Mucosa of descending colon (tissue), 3 donors: ENCODE data around the gene C18orf54. TPM values are rescaled to one million over a fixed set of nuclear protein-coding genes. Genes with fewer than 3 reads are reported as not detected.

ENCODE experiments used
- ATAC-seq: fragments of 200-7000 bp; cut with Tn5 transposase; one replicate; pipeline ENCODE4 v1.9.1; 2020; ENCODE audit warnings: mild to moderate bottlenecking, moderate library complexity
- DNase-seq, 3 donors: peaks; one replicate each; pipeline ENCODE4 v3.0.0-alpha.2; 2020
- H3K36me3 ChIP-seq: fragments of 200-600 bp; one replicate; pipeline ENCODE4 v1.8.0; 2021; ENCODE audit warnings: low read depth, mild to moderate bottlenecking
- H3K4me1 ChIP-seq: fragments of 200-600 bp; one replicate; pipeline ENCODE4 v1.8.0; 2021; ENCODE audit warnings: low read depth, mild to moderate bottlenecking
- H3K4me3 ChIP-seq: fragments of 200-600 bp; one replicate; pipeline ENCODE4 v1.8.0; 2021; ENCODE audit warnings: mild to moderate bottlenecking
- H3K9me3 ChIP-seq: fragments of 200-600 bp; one replicate; pipeline ENCODE4 v1.8.0; 2021; ENCODE audit warnings: mild to moderate bottlenecking
- CTCF ChIP-seq: fragments of 200-600 bp; IDR thresholded peaks from one replicate; pipeline ENCODE4 v1.8.0; 2022; ENCODE audit warnings: antibody characterized with exemption, mild to moderate bottlenecking
- intact Hi-C, 2 donors: fragments of 100-400 bp; cut with DNase I in 1 of 2; cut with micrococcal nuclease in 1 of 2; formaldehyde crosslinking; loops; one replicate each; pipeline versions ENCODE4 v1.11.0 to v1.11.1; 2022; cut with DNase I, micrococcal nuclease
- total RNA-seq, 3 donors: library from RNA; stranded (reverse); fragmentation: NEBNext Ultra II Directional in 2 of 3; extraction: Animal tissue kit (Norgen Biotek cat#: 25700) in 2 of 3; gene quantifications; one replicate each; pipeline versions ENCODE4 v1.2.1 to v1.2.4, GENCODE V29; 2021 to 2023
- donor health status: DM: no; HTN: no; CAD: no; lungs with moderate emphysema.
- donor health status: DM: no; HTN: no; CAD: no.
- donor health status: DM: no; HTN: yes; CAD: no.

The C18orf54 gene
- total RNA-seq, 3 donors from 2014 or later: 2.1 to 3.7 (median 3.1) TPM

DNA sequence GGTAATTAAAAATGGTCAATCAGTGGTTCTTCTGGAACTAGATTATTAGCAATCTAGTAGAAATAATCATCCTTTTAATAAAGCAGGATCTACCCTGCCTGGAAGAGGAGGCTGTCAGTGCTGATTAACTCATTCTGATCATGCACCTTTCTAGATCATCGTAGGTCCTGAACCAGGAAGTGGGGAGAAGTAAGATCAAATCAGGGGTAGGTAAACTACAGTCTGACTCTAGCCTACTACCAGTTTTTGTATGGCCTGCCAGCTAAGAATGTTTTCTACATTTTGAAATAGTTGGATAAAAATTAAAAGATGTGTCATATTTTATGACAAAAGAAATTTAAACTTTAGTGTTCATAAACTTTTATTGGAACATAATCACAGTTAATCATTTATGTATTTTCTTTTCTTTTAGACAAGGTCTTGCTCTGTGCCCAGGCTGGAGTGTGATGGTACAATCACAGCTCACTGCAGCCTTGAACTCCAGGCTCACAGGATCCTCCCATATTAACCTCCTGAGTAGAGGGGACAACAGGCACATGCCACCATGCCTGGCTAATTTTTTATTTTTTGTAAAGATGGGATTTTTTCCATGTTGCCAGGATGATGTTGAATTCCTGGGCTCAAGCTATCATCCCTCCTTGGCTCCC is 36.1 kb downstream of the C18orf54 start:
- peaks cover 3% of the 10 kb centered on the region for H3K4me1 ChIP-seq
- ATAC-seq (peak; percentile 84), DNase-seq (peak in 1 of 3 donors; percentile 45)
- no peaks in the 10 kb centered on the region for H3K9me3 ChIP-seq
- no peak overlapping the region for H3K4me3 ChIP-seq
- intact Hi-C loops: loop anchor here in 1 of 2 donors (10.0 kb wide), 1 partner anchor 281 kb away; no protein-coding TSS in a partner anchor
- no peak for TF ChIP-seq CTCF
- no peaks in the 10 kb centered on the region for H3K36me3 ChIP-seq

DNA sequence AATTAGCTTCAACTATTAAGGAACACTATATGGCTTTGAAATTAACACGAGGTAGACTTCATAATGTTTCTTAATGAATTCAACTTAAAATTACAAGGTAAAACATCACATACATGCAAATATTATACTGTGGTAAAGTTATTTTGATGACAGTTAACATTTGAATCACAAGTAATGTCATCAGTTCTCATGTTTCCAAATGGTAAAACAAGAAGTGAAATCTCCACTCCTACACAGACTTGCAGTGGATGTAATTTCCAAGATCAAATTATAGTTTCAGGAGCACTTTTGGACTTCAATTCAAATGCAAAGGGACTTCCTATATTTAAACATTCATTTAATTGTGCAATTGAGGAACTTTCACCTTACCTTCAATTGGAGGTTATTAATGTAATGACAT is 39.1 kb downstream of the C18orf54 start:
- TF ChIP-seq CTCF: no peak
- ATAC-seq: no peak
- H3K4me3 ChIP-seq: no peak overlapping the region
- intact Hi-C loops: loop anchor here in 1 of 2 donors (10.0 kb wide), 1 partner anchor 278 kb away; no protein-coding TSS in a partner anchor
- no peaks in the 10 kb centered on the region for H3K36me3 ChIP-seq
- H3K9me3 ChIP-seq: no peaks in the 10 kb centered on the region
- DNase-seq: no peak
- peaks cover 3% of the 10 kb centered on the region for H3K4me1 ChIP-seq

- Histone ChIP-seq H3K36me3 (no peaks in the 10 kb centered on the region), H3K9me3 (no peaks in the 10 kb centered on the region), H3K4me1 (no peaks in the 10 kb centered on the region), H3K4me3 (no peak overlapping the region)
- DNase-seq (no peak), ATAC-seq (peak; percentile 57)
- no peak for TF ChIP-seq CTCF
- intact Hi-C loops: no loop called here
These were observed 47.6 kb downstream of the C18orf54 start for GRCh38 chr18:54405290-54405689.

- DNase-seq: no peak
- Histone ChIP-seq H3K4me1 (peaks cover 4% of the 10 kb centered on the region), H3K4me3 (no peak overlapping the region), H3K36me3 (no peaks in the 10 kb centered on the region), H3K9me3 (no peaks in the 10 kb centered on the region)
- peak; percentile 94 for ATAC-seq
- no peak for TF ChIP-seq CTCF
- intact Hi-C loops: no loop called here
These were observed 54.1 kb downstream of the C18orf54 start for GRCh38 chr18:54411781-54412180.

DNA sequence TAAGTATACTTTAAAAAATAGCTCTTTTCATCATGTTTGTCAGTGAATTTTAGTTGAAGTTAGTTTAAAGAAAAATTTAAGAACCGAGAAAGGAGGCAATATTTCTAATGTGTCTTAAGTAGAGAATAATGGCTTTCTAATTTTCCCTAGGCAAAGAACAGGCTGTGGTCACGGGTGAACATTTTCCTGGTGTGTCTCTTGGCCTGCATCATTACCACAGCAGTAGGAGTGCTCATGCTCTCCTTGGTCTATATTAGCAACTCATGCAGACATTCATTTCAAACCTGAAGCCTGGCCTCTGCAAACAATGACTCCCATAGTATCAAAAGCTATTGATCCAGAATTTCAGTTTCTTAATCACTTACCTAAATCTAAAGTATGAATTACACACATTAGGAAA is 57.4 kb downstream of the C18orf54 start:
- intact Hi-C loops: no loop called here

More for the DNA sequence above, 57.4 kb downstream of the C18orf54 start:
- DNase-seq (no peak), ATAC-seq (no peak)
- no peaks in the 10 kb centered on the region for H3K9me3 ChIP-seq
- peaks cover 4% of the 10 kb centered on the region for H3K4me1 ChIP-seq
- H3K36me3 ChIP-seq: no peaks in the 10 kb centered on the region
- TF ChIP-seq CTCF: no peak
- H3K4me3 ChIP-seq: no peak overlapping the region
